ENCODE measurements around the gene BTN3A1. TPM values are rescaled to one million over a fixed set of nuclear protein-coding genes. Genes with fewer than 3 reads are reported as not detected.

The BTN3A1 gene
- total RNA-seq, 2 experiments from 2014 or later, result 143 to 154 TPM

- H3K36me3 Mint-ChIP-seq, result peaks cover 28% of the 10 kb centered on the region
- POLR2A ChIA-PET, result no interaction called here
- H3K27me3 Mint-ChIP-seq, result no peaks in the 10 kb centered on the region
- ATAC-seq (ENCODE audit: low read depth) (no peak), DNase-seq (no peak)
- peaks cover 21% of the 10 kb centered on the region for H3K4me1 Mint-ChIP-seq
- H3K27ac Mint-ChIP-seq, result no peak overlapping the region
- no peak overlapping the region for H3K4me3 Mint-ChIP-seq
- H3K9me3 Mint-ChIP-seq, result no peaks in the 10 kb centered on the region
Measured at GRCh38 chr6:26387565-26387964, 14.5 kb upstream of the BTN3A1 start.

- Mint-ChIP-seq H3K9me3 (no peaks in the 10 kb centered on the region), H3K4me3 (no peak overlapping the region), H3K27me3 (no peaks in the 10 kb centered on the region), H3K36me3 (peaks cover 28% of the 10 kb centered on the region), H3K27ac (no peak overlapping the region), H3K4me1 (peaks cover 20% of the 10 kb centered on the region)
- DNase-seq, result no peak
- ATAC-seq (ENCODE audit: low read depth), result no peak
- POLR2A ChIA-PET, result no interaction called here
Measured at GRCh38 chr6:26388014-26388413, 14.1 kb upstream of the BTN3A1 start.

GRCh38 chr6:26388441-26388840, 13.6 kb upstream of the BTN3A1 start:
- POLR2A ChIA-PET, result no interaction called here
- Mint-ChIP-seq H3K9me3 (no peaks in the 10 kb centered on the region), H3K27ac (no peak overlapping the region), H3K27me3 (no peaks in the 10 kb centered on the region), H3K4me1 (peaks cover 22% of the 10 kb centered on the region), H3K36me3 (peaks cover 31% of the 10 kb centered on the region), H3K4me3 (no peak overlapping the region)
- ATAC-seq (ENCODE audit: low read depth) (no peak), DNase-seq (no peak)

- H3K27me3 Mint-ChIP-seq, result no peaks in the 10 kb centered on the region
- no peak overlapping the region for H3K4me3 Mint-ChIP-seq
- no peak for ATAC-seq (ENCODE audit: low read depth)
- peaks cover 19% of the 10 kb centered on the region for H3K4me1 Mint-ChIP-seq
- H3K9me3 Mint-ChIP-seq, result no peaks in the 10 kb centered on the region
- no peak for DNase-seq
- H3K36me3 Mint-ChIP-seq, result peaks cover 32% of the 10 kb centered on the region
- POLR2A ChIA-PET, result no interaction called here
- H3K27ac Mint-ChIP-seq, result peak overlapping the region; percentile 13
Measured at GRCh38 chr6:26389349-26389894, 12.7 kb upstream of the BTN3A1 start.

- POLR2A ChIA-PET, result no interaction called here
- peaks cover 27% of the 10 kb centered on the region for H3K36me3 Mint-ChIP-seq
- DNase-seq (no peak), ATAC-seq (ENCODE audit: low read depth) (no peak)
- H3K27ac Mint-ChIP-seq, result no peak overlapping the region
- H3K27me3 Mint-ChIP-seq, result no peaks in the 10 kb centered on the region
- H3K4me1 Mint-ChIP-seq, result peaks cover 14% of the 10 kb centered on the region
- H3K9me3 Mint-ChIP-seq, result no peaks in the 10 kb centered on the region
- H3K4me3 Mint-ChIP-seq, result no peak overlapping the region
Measured at GRCh38 chr6:26390531-26390930, 11.5 kb upstream of the BTN3A1 start.

GRCh38 chr6:26392932-26393636, 9.0 kb upstream of the BTN3A1 start:
- Mint-ChIP-seq H3K4me1 (peaks cover 8% of the 10 kb centered on the region), H3K36me3 (peaks cover 25% of the 10 kb centered on the region), H3K4me3 (no peak overlapping the region), H3K27me3 (no peaks in the 10 kb centered on the region), H3K9me3 (no peaks in the 10 kb centered on the region), H3K27ac (no peak overlapping the region)
- POLR2A ChIA-PET, result no interaction called here
- DNase-seq (no peak), ATAC-seq (ENCODE audit: low read depth) (no peak)

GRCh38 chr6:26394289-26394688, 7.8 kb upstream of the BTN3A1 start:
- ATAC-seq (ENCODE audit: low read depth), result no peak
- POLR2A ChIA-PET, result no interaction called here
- H3K4me3 Mint-ChIP-seq, result no peak overlapping the region

GRCh38 chr6:26398555-26398954, 3.5 kb upstream of the BTN3A1 start:
- Mint-ChIP-seq H3K36me3 (peaks cover 4% of the 10 kb centered on the region), H3K27ac (no peak overlapping the region), H3K27me3 (no peaks in the 10 kb centered on the region), H3K9me3 (no peaks in the 10 kb centered on the region), H3K4me3 (no peak overlapping the region), H3K4me1 (peaks cover 7% of the 10 kb centered on the region)
- POLR2A ChIA-PET, result no interaction called here
- ATAC-seq (ENCODE audit: low read depth) (no peak), DNase-seq (no peak)

More at GRCh38 chr6:26394289-26394688, 7.8 kb upstream of the BTN3A1 start:
- Mint-ChIP-seq H3K27ac (no peak overlapping the region), H3K9me3 (no peaks in the 10 kb centered on the region), H3K27me3 (no peaks in the 10 kb centered on the region), H3K36me3 (peaks cover 22% of the 10 kb centered on the region), H3K4me1 (peaks cover 6% of the 10 kb centered on the region)
- no peak for DNase-seq

- peaks cover 9% of the 10 kb centered on the region for H3K36me3 Mint-ChIP-seq
- no peak for ATAC-seq (ENCODE audit: low read depth)
- peak overlapping the region; percentile 94 for H3K27ac Mint-ChIP-seq
- peaks cover 23% of the 10 kb centered on the region for H3K4me1 Mint-ChIP-seq
- H3K27me3 Mint-ChIP-seq, result no peaks in the 10 kb centered on the region
- peak overlapping the region; percentile 37 for H3K4me3 Mint-ChIP-seq
- DNase-seq, result no peak
- H3K9me3 Mint-ChIP-seq, result no peaks in the 10 kb centered on the region
- POLR2A ChIA-PET, result no interaction called here
Measured at GRCh38 chr6:26400626-26401025, 1.4 kb upstream of the BTN3A1 start.

- Mint-ChIP-seq H3K27me3 (no peaks in the 10 kb centered on the region), H3K27ac (peak overlapping the region; percentile 94), H3K9me3 (no peaks in the 10 kb centered on the region), H3K4me3 (peak overlapping the region; percentile 91), H3K36me3 (peaks cover 11% of the 10 kb centered on the region), H3K4me1 (peaks cover 26% of the 10 kb centered on the region)
- POLR2A ChIA-PET, result interaction anchor here (0.7 kb wide), 1 partner anchor 73 kb away, joined by 3 read pairs; no protein-coding TSS in a partner anchor
- DNase-seq (no peak), ATAC-seq (ENCODE audit: low read depth) (no peak)
Measured at GRCh38 chr6:26401389-26401986, 587 bp upstream of the BTN3A1 start.

- Mint-ChIP-seq H3K4me3 (peak overlapping the region; percentile 91), H3K27ac (peak overlapping the region; percentile 11), H3K36me3 (peaks cover 29% of the 10 kb centered on the region), H3K27me3 (no peaks in the 10 kb centered on the region), H3K9me3 (no peaks in the 10 kb centered on the region), H3K4me1 (peaks cover 39% of the 10 kb centered on the region)
- ATAC-seq (ENCODE audit: low read depth) (no peak), DNase-seq (no peak)
- POLR2A ChIA-PET, result no interaction called here
Measured at GRCh38 chr6:26403893-26404292, 1.8 kb downstream of the BTN3A1 start.

- Mint-ChIP-seq H3K4me3 (peak overlapping the region; percentile 91), H3K36me3 (peaks cover 33% of the 10 kb centered on the region), H3K4me1 (peaks cover 40% of the 10 kb centered on the region), H3K27me3 (no peaks in the 10 kb centered on the region), H3K27ac (peak overlapping the region; percentile 14), H3K9me3 (no peaks in the 10 kb centered on the region)
- POLR2A ChIA-PET, result no interaction called here
- DNase-seq, result no peak
- no peak for ATAC-seq (ENCODE audit: low read depth)
Measured at GRCh38 chr6:26404546-26404945, 2.5 kb downstream of the BTN3A1 start.

- ATAC-seq (ENCODE audit: low read depth), result no peak
- Mint-ChIP-seq H3K27me3 (no peaks in the 10 kb centered on the region), H3K36me3 (peaks cover 61% of the 10 kb centered on the region), H3K27ac (no peak overlapping the region), H3K4me1 (peaks cover 31% of the 10 kb centered on the region), H3K4me3 (no peak overlapping the region), H3K9me3 (no peaks in the 10 kb centered on the region)
- POLR2A ChIA-PET, result interaction anchor here (0.6 kb wide), 1 partner anchor 24 kb away, joined by 3 read pairs; no protein-coding TSS in a partner anchor
- no peak for DNase-seq
Measured at GRCh38 chr6:26408828-26409730, 7.0 kb downstream of the BTN3A1 start.

Data from activated naive CD8-positive, alpha-beta T cell treated with anti-CD3 and anti-CD28 coated beads, Interleukin-2, amount 10 ng/mL, durations not matched to agents 7 days and 5 days (primary cell).